ENCODE results near the gene ACAP2.
A peak's percentile ranks its signal among the peaks of the same experiment; 100 is the strongest.
"Not testable (repeated sequence)": the region's sequence is repeated elsewhere in the genome, so short reads cannot be mapped to it uniquely, and the experiment has no call there.

ACAP2 gene

GRCh38 chr3:195442573-195443390, at the start of gene ACAP2:
TSS of gene ACAP2 (minus strand) at chr3:195443020. CDS start at chr3:195442847, 173 bp downstream.
- peak; percentile 100 for DNase-seq

GRCh38 chr3:195475614-195476013, 32.8 kb upstream of the ACAP2 start:
- no peak for DNase-seq

GRCh38 chr3:195475116-195475515, 32.3 kb upstream of the ACAP2 start:
- DNase-seq: not testable (repeated sequence)

- DNase-seq: no peak
Measured at GRCh38 chr3:195468841-195469240, 26.0 kb upstream of the ACAP2 start.

- no peak for DNase-seq
Measured at GRCh38 chr3:195468391-195468776, 25.6 kb upstream of the ACAP2 start.

- no peak for DNase-seq
Measured at GRCh38 chr3:195467641-195468390, 25.0 kb upstream of the ACAP2 start.

GRCh38 chr3:195466251-195466650, 23.4 kb upstream of the ACAP2 start:
- no peak for DNase-seq

GRCh38 chr3:195462922-195463321, 20.1 kb upstream of the ACAP2 start:
- not testable (repeated sequence) for DNase-seq

GRCh38 chr3:195462308-195462610, 19.4 kb upstream of the ACAP2 start:
- no peak for DNase-seq

GRCh38 chr3:195461594-195462307, 18.9 kb upstream of the ACAP2 start:
- DNase-seq: no peak

GRCh38 chr3:195460091-195460713, 17.4 kb upstream of the ACAP2 start:
- DNase-seq: no peak

- DNase-seq: no peak
Measured at GRCh38 chr3:195458316-195458717, 15.5 kb upstream of the ACAP2 start.

GRCh38 chr3:195455789-195456188, 13.0 kb upstream of the ACAP2 start:
- peak; percentile 36 for DNase-seq

- peak; percentile 58 for DNase-seq
Measured at GRCh38 chr3:195453236-195453635, 10.4 kb upstream of the ACAP2 start.

GRCh38 chr3:195451373-195452015, 8.7 kb upstream of the ACAP2 start:
- DNase-seq: no peak

- no peak for DNase-seq
Measured at GRCh38 chr3:195450731-195451229, 8.0 kb upstream of the ACAP2 start.

- DNase-seq: no peak
Measured at GRCh38 chr3:195448205-195448875, 5.5 kb upstream of the ACAP2 start.

GRCh38 chr3:195447201-195447600, 4.4 kb upstream of the ACAP2 start:
- DNase-seq: no peak

- no peak for DNase-seq
Measured at GRCh38 chr3:195446359-195446758, 3.5 kb upstream of the ACAP2 start.

- DNase-seq: no peak
Measured at GRCh38 chr3:195445885-195446284, 3.1 kb upstream of the ACAP2 start.

GRCh38 chr3:195443391-195443989, 670 bp upstream of the ACAP2 start:
- DNase-seq: no peak

Measured in activated effector memory CD4-positive, alpha-beta T cell treated with anti-CD3 and anti-CD28 coated beads, Interleukin-2, amount 50 U/mL, for 16 hours (primary cell).